Measurements from ENCODE around the gene MPP3.
"Not testable (repeated sequence)": the region's sequence is repeated elsewhere in the genome, so short reads cannot be mapped to it uniquely, and the experiment has no call there.

MPP3 gene

GRCh38 chr17:43832976-43833829 is at the start of gene MPP3:
TSS of gene MPP3 (minus strand) at chr17:43833146. CDS start at chr17:43831906, 1,240 bp downstream.
- DNase-seq (ENCODE audit: low spot score): peak; percentile 95

GRCh38 chr17:43881758-43882505 is 49.0 kb upstream of the MPP3 start:
- no peak for DNase-seq (ENCODE audit: low spot score)

GRCh38 chr17:43881181-43881580 is 48.2 kb upstream of the MPP3 start:
- no peak for DNase-seq (ENCODE audit: low spot score)

GRCh38 chr17:43880420-43880991 is 47.6 kb upstream of the MPP3 start:
- no peak for DNase-seq (ENCODE audit: low spot score)

- no peak for DNase-seq (ENCODE audit: low spot score)
These were observed 46.9 kb upstream of the MPP3 start for GRCh38 chr17:43879723-43880419.

- peak; percentile 95 for DNase-seq (ENCODE audit: low spot score)
These were observed 45.6 kb upstream of the MPP3 start for GRCh38 chr17:43878260-43879175.

- no peak for DNase-seq (ENCODE audit: low spot score)
These were observed 44.7 kb upstream of the MPP3 start for GRCh38 chr17:43877451-43878155.

- DNase-seq (ENCODE audit: low spot score): no peak
These were observed 44.1 kb upstream of the MPP3 start for GRCh38 chr17:43877031-43877430.

- no peak for DNase-seq (ENCODE audit: low spot score)
These were observed 42.7 kb upstream of the MPP3 start for GRCh38 chr17:43875476-43876147.

- no peak for DNase-seq (ENCODE audit: low spot score)
These were observed 41.3 kb upstream of the MPP3 start for GRCh38 chr17:43874293-43874692.

- no peak for DNase-seq (ENCODE audit: low spot score)
These were observed 40.9 kb upstream of the MPP3 start for GRCh38 chr17:43873815-43874214.

GRCh38 chr17:43873091-43873490 is 40.1 kb upstream of the MPP3 start:
- no peak for DNase-seq (ENCODE audit: low spot score)

- no peak for DNase-seq (ENCODE audit: low spot score)
These were observed 39.2 kb upstream of the MPP3 start for GRCh38 chr17:43871946-43872690.

- DNase-seq (ENCODE audit: low spot score): not testable (repeated sequence)
These were observed 36.1 kb upstream of the MPP3 start for GRCh38 chr17:43869031-43869430.

GRCh38 chr17:43868226-43868994 is 35.5 kb upstream of the MPP3 start:
- DNase-seq (ENCODE audit: low spot score): no peak

GRCh38 chr17:43864161-43864984 is 31.4 kb upstream of the MPP3 start:
- no peak for DNase-seq (ENCODE audit: low spot score)

- no peak for DNase-seq (ENCODE audit: low spot score)
These were observed 29.0 kb upstream of the MPP3 start for GRCh38 chr17:43861960-43862359.

Data from hepatic stellate cell (primary cell).